DOHH2 (cell line): ENCODE data around the gene OLFML1.

Source experiments
- H3F3A ChIP-seq: fragments of 200-600 bp; sonication (generic), shearing (Covaris generic); 2 replicates; pipeline ENCODE4 v1.6.0; 2016; ENCODE audit warnings: antibody characterized with exemption, mild to moderate bottlenecking; ENCODE audit not compliant: control insufficient read depth, insufficient read depth
- H3K27ac ChIP-seq: fragments of 200-600 bp; sonication (generic); 2 replicates; pipeline ENCODE4 v1.5.1; 2014; ENCODE audit warnings: low read depth, mild to moderate bottlenecking, low read length, moderate library complexity
- H3K27me3 ChIP-seq: fragments of 200-600 bp; sonication (generic); 2 replicates; pipeline ENCODE4 v1.6.1; 2014; ENCODE audit warnings: mild to moderate bottlenecking, low read length, mixed read lengths; ENCODE audit not compliant: control insufficient read depth
- H3K36me3 ChIP-seq: fragments of 200-600 bp; sonication (generic); 2 replicates; pipeline ENCODE4 v1.6.1; 2014; ENCODE audit warnings: mild to moderate bottlenecking, low read length, moderate library complexity, mixed read lengths; ENCODE audit not compliant: control insufficient read depth
- H3K4me1 ChIP-seq: fragments of 200-600 bp; sonication (generic); 2 replicates; pipeline ENCODE4 v1.6.1; 2014; ENCODE audit warnings: mild to moderate bottlenecking, low read length, mixed read lengths; ENCODE audit not compliant: control insufficient read depth
- H3K4me2 ChIP-seq: fragments of 200-600 bp; sonication (generic); 2 replicates; pipeline ENCODE4 v1.6.0; 2014; ENCODE audit warnings: mild to moderate bottlenecking, low read length, moderate library complexity
- H3K4me3 ChIP-seq: fragments of 200-600 bp; sonication (generic); 2 replicates; pipeline ENCODE4 v1.5.1; 2014; ENCODE audit warnings: mild to moderate bottlenecking, low read length, mixed read lengths
- H3K79me2 ChIP-seq: fragments of 200-600 bp; sonication (generic); 2 replicates; pipeline ENCODE4 v1.6.1; 2014; ENCODE audit warnings: mild to moderate bottlenecking, low read length, mixed read lengths; ENCODE audit not compliant: control insufficient read depth
- H3K9me2 ChIP-seq: fragments of 200-600 bp; sonication (generic); replicated peaks from 2 replicates; pipeline ENCODE4 v1.6.1; 2014; ENCODE audit warnings: mild to moderate bottlenecking, low read length, mixed read lengths; ENCODE audit not compliant: control insufficient read depth
- H3K9me3 ChIP-seq: fragments of 200-600 bp; sonication (generic); 2 replicates; pipeline ENCODE4 v1.6.1; 2014; ENCODE audit warnings: antibody characterized with exemption, low read length, mixed read lengths; ENCODE audit not compliant: control insufficient read depth, insufficient read depth
- H4K20me1 ChIP-seq: fragments of 200-600 bp; sonication (generic); 2 replicates; pipeline ENCODE4 v1.6.0; 2014; ENCODE audit warnings: low read depth, mild to moderate bottlenecking, antibody characterized with exemption, low read length, moderate library complexity; ENCODE audit not compliant: control insufficient read depth, insufficient read depth
- CTCF ChIP-seq: fragments of 200-600 bp; sonication (generic); IDR thresholded peaks from one replicate; pipeline ENCODE4 v1.5.1; 2014; ENCODE audit warnings: antibody characterized with exemption, mild to moderate bottlenecking, low read depth, low read length; ENCODE audit not compliant: poor library complexity, severe bottlenecking
- EZH2phosphoT487 ChIP-seq: fragments of 200-600 bp; sonication (generic); IDR thresholded peaks from 2 replicates; pipeline ENCODE4 v1.6.1; 2017; ENCODE audit warnings: borderline replicate concordance, mild to moderate bottlenecking, antibody characterized with exemption, low read length, moderate library complexity, mixed read lengths

Gene OLFML1

GRCh38 chr11:7485186-7486097, at the start of gene OLFML1:
Gene OLFML1 (plus strand): TSS chr11:7485506. CDS start chr11:7485876, 370 bp downstream.
- H3K36me3 ChIP-seq: no peaks in the 10 kb centered on the region
- no peaks in the 10 kb centered on the region for H3K27me3 ChIP-seq
- H3K4me1 ChIP-seq: no peaks in the 10 kb centered on the region
- no peaks in the 10 kb centered on the region for H3F3A ChIP-seq
- H3K9me3 ChIP-seq: no peaks in the 10 kb centered on the region
- no peak within 1 kb of the TSS for H3K4me2 ChIP-seq
- TF ChIP-seq CTCF (no peak), EZH2phosphoT487 (no peak)
- no peak within 1 kb of the TSS for H3K4me3 ChIP-seq
- H3K27ac ChIP-seq: no peak within 1 kb of the TSS
- H3K9me2 ChIP-seq: no peaks in the 10 kb centered on the region
- H3K79me2 ChIP-seq: no peaks in the 10 kb centered on the region
- H4K20me1 ChIP-seq: no peaks in the 10 kb centered on the region

- H4K20me1 ChIP-seq: no peaks in the 10 kb centered on the region
- peaks cover 23% of the 10 kb centered on the region for H3K4me1 ChIP-seq
- no peaks in the 10 kb centered on the region for H3K36me3 ChIP-seq
- peak overlapping the region; percentile 41 for H3K27ac ChIP-seq
- no peaks in the 10 kb centered on the region for H3K79me2 ChIP-seq
- H3F3A ChIP-seq: peaks cover 2% of the 10 kb centered on the region; the same call in 1 of the 2 replicates
- no peaks in the 10 kb centered on the region for H3K9me3 ChIP-seq
- peak overlapping the region; percentile 59 for H3K4me3 ChIP-seq
- no peaks in the 10 kb centered on the region for H3K27me3 ChIP-seq
- TF ChIP-seq CTCF (no peak), EZH2phosphoT487 (no peak)
- no peaks in the 10 kb centered on the region for H3K9me2 ChIP-seq
- peak overlapping the region; percentile 71 for H3K4me2 ChIP-seq
These were observed 49.2 kb upstream of the OLFML1 start for GRCh38 chr11:7436146-7436545.

DNA sequence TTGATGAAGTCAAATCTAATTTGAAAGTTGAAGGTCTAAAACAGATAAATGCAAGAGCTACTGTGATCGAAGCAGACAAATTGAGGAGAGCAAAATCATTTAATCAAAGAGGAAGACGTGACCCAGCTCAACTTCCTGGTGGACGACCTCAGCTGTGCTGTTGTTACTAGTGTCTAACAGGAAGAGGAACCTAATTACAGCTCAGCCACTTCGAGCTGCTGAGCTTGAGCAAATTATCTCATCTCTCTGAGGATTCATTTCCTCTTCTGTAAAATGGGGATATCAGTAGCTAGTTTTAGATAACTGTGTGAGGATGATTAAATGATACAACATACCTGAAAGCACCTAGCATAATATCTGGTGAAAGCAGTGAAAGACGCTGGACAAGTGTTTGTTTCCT, 48.6 kb upstream of the OLFML1 start:
- Histone ChIP-seq H3F3A (peaks cover 2% of the 10 kb centered on the region; the same call in 1 of the 2 replicates), H3K4me2 (peak overlapping the region; percentile 71), H4K20me1 (no peaks in the 10 kb centered on the region), H3K4me3 (peak overlapping the region; percentile 59), H3K27me3 (no peaks in the 10 kb centered on the region), H3K36me3 (no peaks in the 10 kb centered on the region), H3K9me2 (no peaks in the 10 kb centered on the region), H3K27ac (peak overlapping the region; percentile 41), H3K79me2 (no peaks in the 10 kb centered on the region), H3K4me1 (peaks cover 23% of the 10 kb centered on the region), H3K9me3 (no peaks in the 10 kb centered on the region)
- TF ChIP-seq EZH2phosphoT487: no peak
- no peak for TF ChIP-seq CTCF
